A673 (cell line): Measurements from ENCODE around the gene LAMB4. TPM values are rescaled to one million over a fixed set of nuclear protein-coding genes. Genes with fewer than 3 reads are reported as not detected.

Source experiments
- BruUV-seq: library from RNA; stranded (reverse); fragments of 400-500 nt; replicated peaks from 2 replicates; lab custom pipeline; 2021; lab: Mats Ljungman, UMichigan
- CTCF ChIA-PET: fragments of 300-600 bp; sonication (Branson Sonifier 250); formaldehyde crosslinking; loops from one replicate; lab custom pipeline; 2022; ENCODE audit warnings: antibody characterized with exemption; lab: Charles Lee
- POLR2A ChIA-PET: fragments of 300-600 bp; sonication (Branson Sonifier 250); formaldehyde crosslinking; loops from one replicate; lab custom pipeline; 2022; ENCODE audit warnings: antibody characterized with exemption; ENCODE audit not compliant: low non-redundant PET; lab: Charles Lee
- DNase-seq: peaks from one replicate; pipeline ENCODE4 v3.0.0-alpha.2; 2015; ENCODE audit warnings: low spot score
- H3K27ac ChIP-seq: fragments of 200-600 bp; sonication (generic); 2 replicates; pipeline ENCODE4 v1.5.1; 2016; ENCODE audit warnings: mixed run types, low read depth, mild to moderate bottlenecking, mixed read lengths, antibody characterized with exemption, low read length; ENCODE audit not compliant: poor library complexity, severe bottlenecking
- H3K27me3 ChIP-seq: fragments of 200-600 bp; sonication (generic); replicated peaks from 2 replicates; pipeline ENCODE4 v1.6.1; 2017; ENCODE audit warnings: mixed run types, low read depth, mild to moderate bottlenecking, mixed read lengths, antibody characterized with exemption, low read length; ENCODE audit not compliant: insufficient read depth, poor library complexity
- H3K36me3 ChIP-seq: fragments of 200-600 bp; sonication (generic); 2 replicates; pipeline ENCODE4 v1.6.1; 2016; ENCODE audit warnings: mixed run types, mild to moderate bottlenecking, mixed read lengths, antibody characterized with exemption, low read length; ENCODE audit not compliant: insufficient read depth, poor library complexity, severe bottlenecking
- H3K4me1 ChIP-seq: fragments of 200-600 bp; sonication (generic); 2 replicates; pipeline ENCODE4 v1.6.1; 2017; ENCODE audit warnings: mixed run types, mild to moderate bottlenecking, mixed read lengths, antibody characterized with exemption, low read length; ENCODE audit not compliant: insufficient read depth, poor library complexity, severe bottlenecking
- H3K4me3 ChIP-seq: fragments of 200-600 bp; sonication (generic); 2 replicates; pipeline ENCODE4 v1.5.1; 2016; ENCODE audit warnings: low read depth, mixed run types, mild to moderate bottlenecking, mixed read lengths, low read length; ENCODE audit not compliant: poor library complexity, severe bottlenecking
- H3K9me3 ChIP-seq: fragments of 200-600 bp; sonication (generic); 2 replicates; pipeline ENCODE4 v1.6.1; 2016; ENCODE audit warnings: mixed run types, low read depth, mild to moderate bottlenecking, mixed read lengths, antibody characterized with exemption, low read length; ENCODE audit not compliant: poor library complexity, severe bottlenecking
- EZH2 ChIP-seq: fragments of 200-600 bp; sonication (generic); IDR thresholded peaks from 2 replicates; pipeline ENCODE4 v1.6.1; 2017; ENCODE audit warnings: borderline replicate concordance, low read depth, mild to moderate bottlenecking, mixed read lengths, antibody characterized with exemption, low read length; ENCODE audit not compliant: poor library complexity, severe bottlenecking
- intact Hi-C: fragments of 100-400 bp; cut with micrococcal nuclease; formaldehyde crosslinking; loops from one replicate; pipeline ENCODE4 v1.10.0; 2022; ENCODE audit not compliant: unreplicated experiment
- total RNA-seq: library from RNA; stranded (reverse); gene quantifications from 2 replicates; pipeline ENCODE4 v1.2.3, GENCODE V29; 2021
- TF ChIP-seq, protein P1 (sequence below): fragments of 300-800, 200-600 bp; sonication (generic); conservative IDR thresholded peaks from 2 replicates; pipeline ENCODE4 v1.5.1; 2017; ENCODE audit warnings: low read depth, mild to moderate bottlenecking, antibody characterized with exemption, low read length, moderate library complexity, mixed read lengths

The LAMB4 gene
- total RNA-seq, 1 experiment from 2014 or later: 0.21 TPM

DNA sequence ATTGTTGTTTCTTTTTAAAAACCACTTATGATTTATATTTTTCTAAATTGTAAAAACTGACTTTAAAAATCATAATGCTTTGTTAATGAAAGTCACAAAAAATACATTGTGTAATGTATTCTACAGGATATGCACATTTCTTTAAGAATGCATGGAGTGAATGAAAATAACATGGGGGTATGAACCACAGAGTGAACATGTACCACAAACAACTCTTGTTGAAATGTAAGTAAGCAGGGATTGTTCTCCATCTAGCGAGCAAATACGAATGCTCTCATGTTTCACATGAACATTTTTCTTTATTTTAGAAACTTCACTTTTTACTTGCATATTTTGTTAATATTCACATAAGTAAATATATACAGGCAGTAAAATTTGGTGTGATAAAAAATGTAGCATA, 35.6 kb upstream of the LAMB4 start:
- BruUV-seq: no TSS peak
- Histone ChIP-seq H3K27ac (no peak overlapping the region), H3K9me3 (no peaks in the 10 kb centered on the region), H3K27me3 (no peaks in the 10 kb centered on the region), H3K4me1 (no peaks in the 10 kb centered on the region), H3K4me3 (no peak overlapping the region), H3K36me3 (no peaks in the 10 kb centered on the region)
- DNase-seq: no peak
- ChIA-PET CTCF (no interaction called here), POLR2A (no interaction called here)
- no peak for TF ChIP-seq EZH2
- TF ChIP-seq, protein P1, sequence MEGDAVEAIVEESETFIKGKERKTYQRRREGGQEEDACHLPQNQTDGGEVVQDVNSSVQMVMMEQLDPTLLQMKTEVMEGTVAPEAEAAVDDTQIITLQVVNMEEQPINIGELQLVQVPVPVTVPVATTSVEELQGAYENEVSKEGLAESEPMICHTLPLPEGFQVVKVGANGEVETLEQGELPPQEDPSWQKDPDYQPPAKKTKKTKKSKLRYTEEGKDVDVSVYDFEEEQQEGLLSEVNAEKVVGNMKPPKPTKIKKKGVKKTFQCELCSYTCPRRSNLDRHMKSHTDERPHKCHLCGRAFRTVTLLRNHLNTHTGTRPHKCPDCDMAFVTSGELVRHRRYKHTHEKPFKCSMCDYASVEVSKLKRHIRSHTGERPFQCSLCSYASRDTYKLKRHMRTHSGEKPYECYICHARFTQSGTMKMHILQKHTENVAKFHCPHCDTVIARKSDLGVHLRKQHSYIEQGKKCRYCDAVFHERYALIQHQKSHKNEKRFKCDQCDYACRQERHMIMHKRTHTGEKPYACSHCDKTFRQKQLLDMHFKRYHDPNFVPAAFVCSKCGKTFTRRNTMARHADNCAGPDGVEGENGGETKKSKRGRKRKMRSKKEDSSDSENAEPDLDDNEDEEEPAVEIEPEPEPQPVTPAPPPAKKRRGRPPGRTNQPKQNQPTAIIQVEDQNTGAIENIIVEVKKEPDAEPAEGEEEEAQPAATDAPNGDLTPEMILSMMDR: no peak
- intact Hi-C loops: no loop called here

DNA sequence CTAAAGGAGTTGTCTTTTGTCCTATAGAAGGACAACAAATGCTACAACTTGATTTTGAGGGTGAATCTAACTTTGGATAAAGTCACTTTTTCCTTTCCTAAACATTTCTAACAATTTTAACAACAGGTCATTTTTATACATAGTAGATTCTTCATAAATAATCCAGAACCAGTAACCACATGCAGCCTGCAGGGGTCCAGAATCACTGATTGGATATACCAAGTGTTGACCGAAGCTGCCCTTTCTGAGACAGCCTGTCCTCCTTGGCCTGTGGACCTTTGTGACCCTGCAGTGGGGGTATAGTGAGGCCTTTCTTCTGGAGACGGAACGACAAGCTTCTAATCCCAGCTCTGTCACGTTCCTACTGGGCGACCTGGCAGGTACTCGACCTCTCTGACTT, 34.8 kb upstream of the LAMB4 start:
- Histone ChIP-seq H3K9me3 (no peaks in the 10 kb centered on the region), H3K27me3 (no peaks in the 10 kb centered on the region), H3K4me1 (no peaks in the 10 kb centered on the region), H3K27ac (no peak overlapping the region), H3K4me3 (no peak overlapping the region), H3K36me3 (no peaks in the 10 kb centered on the region)
- TF ChIP-seq, protein P1: no peak
- TF ChIP-seq EZH2: no peak
- POLR2A ChIA-PET: no interaction called here
- DNase-seq: no peak
- CTCF ChIA-PET: no interaction called here
- BruUV-seq: no TSS peak
- intact Hi-C loops: no loop called here

DNA sequence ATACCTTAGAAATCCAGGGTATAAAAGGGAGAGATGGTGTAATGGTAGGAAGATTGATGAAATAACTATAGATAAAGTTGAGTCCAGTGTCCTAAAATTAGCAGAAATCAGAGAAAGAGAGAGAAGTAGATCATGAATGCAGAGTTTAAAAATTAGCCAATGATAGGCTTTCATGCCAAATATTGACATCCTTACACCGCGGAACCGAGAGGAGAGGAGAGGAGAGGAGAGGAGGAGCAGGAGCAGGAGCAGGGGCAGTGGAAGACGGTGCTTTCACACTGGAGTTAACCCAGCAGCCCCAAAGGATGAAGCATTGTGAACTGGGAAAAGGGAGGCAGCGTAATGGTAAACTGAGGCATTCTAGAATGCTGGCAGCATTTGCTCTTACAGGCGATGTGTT, 34.2 kb upstream of the LAMB4 start:
- ChIA-PET POLR2A (no interaction called here), CTCF (no interaction called here)
- no TSS peak for BruUV-seq
- Histone ChIP-seq H3K9me3 (no peaks in the 10 kb centered on the region), H3K4me1 (no peaks in the 10 kb centered on the region), H3K4me3 (no peak overlapping the region), H3K36me3 (no peaks in the 10 kb centered on the region), H3K27ac (no peak overlapping the region), H3K27me3 (no peaks in the 10 kb centered on the region)
- DNase-seq: no peak
- TF ChIP-seq EZH2: no peak
- intact Hi-C loops: no loop called here

DNA sequence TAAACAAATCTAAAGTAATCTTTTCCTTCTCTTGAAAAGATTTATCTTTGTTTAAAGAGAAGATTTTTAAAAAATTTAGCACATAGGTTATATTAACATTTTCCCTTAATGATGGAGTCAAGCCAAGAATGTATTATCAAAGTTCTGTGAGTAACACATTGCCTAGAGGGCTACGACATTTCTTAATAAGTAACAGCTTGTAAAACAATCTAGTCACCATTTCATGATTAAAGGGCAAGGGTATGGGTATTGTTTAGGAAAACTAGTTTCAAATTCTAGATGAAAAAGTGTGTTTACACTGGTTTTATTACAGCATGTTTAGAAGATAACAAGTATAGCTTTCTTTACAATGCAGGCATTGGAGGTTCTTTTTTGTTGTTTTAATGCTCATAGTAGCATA, 28.6 kb upstream of the LAMB4 start:
- Histone ChIP-seq H3K9me3 (no peaks in the 10 kb centered on the region), H3K4me3 (no peak overlapping the region), H3K36me3 (no peaks in the 10 kb centered on the region), H3K27me3 (no peaks in the 10 kb centered on the region), H3K4me1 (no peaks in the 10 kb centered on the region), H3K27ac (no peak overlapping the region)
- TF ChIP-seq, protein P1: no peak
- no peak for TF ChIP-seq EZH2
- ChIA-PET POLR2A (no interaction called here), CTCF (no interaction called here)
- no peak for DNase-seq
- intact Hi-C loops: no loop called here
- no TSS peak for BruUV-seq
